Heart left ventricle (tissue), 16 donors: Measurements from ENCODE around the gene SPTBN2. TPM values are rescaled to one million over a fixed set of nuclear protein-coding genes. Genes with fewer than 3 reads are reported as not detected.

ENCODE experiments used
- ATAC-seq, 4 donors: fragments of 200-7000 bp; cut with Tn5 transposase; one replicate each; pipeline ENCODE4 v1.9.1; 2020 to 2022; ENCODE audit warnings: moderate library complexity in 4 of 4, mild to moderate bottlenecking in 3 of 4, moderate number of reproducible peaks in 1 of 4
- DNase-seq, 5 donors: peaks; one replicate each; pipeline ENCODE4 v3.0.0-alpha.2; 2020
- H3K27ac ChIP-seq, 12 donors: fragments of 200-600 bp; sonication (generic) in 4 of 12; one replicate each; pipeline versions ENCODE4 v1.5.0 to v1.8.0; 2016 to 2022; ENCODE audit warnings: mild to moderate bottlenecking in 2 of 12
- H3K27me3 ChIP-seq, 9 donors: fragments of 200-600 bp; sonication (generic) in 2 of 9; one replicate each; pipeline versions ENCODE4 v1.5.1 to v1.8.0; 2016 to 2022; ENCODE audit warnings: mild to moderate bottlenecking in 3 of 9
- H3K36me3 ChIP-seq, 9 donors: fragments of 200-600 bp; sonication (generic) in 2 of 9; one replicate each; pipeline versions ENCODE4 v1.5.0 to v1.8.0; 2018 to 2022; ENCODE audit warnings: mild to moderate bottlenecking in 2 of 9
- H3K4me1 ChIP-seq, 12 donors: fragments of 200-600 bp; sonication (generic) in 4 of 12; one replicate each; pipeline versions ENCODE4 v1.5.0 to v1.8.0; 2016 to 2022; ENCODE audit warnings: mild to moderate bottlenecking in 3 of 12
- H3K4me3 ChIP-seq, 12 donors: fragments of 200-600 bp; sonication (generic) in 4 of 12; one replicate each; pipeline versions ENCODE4 v1.5.0 to v1.8.0; 2017 to 2022; ENCODE audit warnings: mild to moderate bottlenecking in 9 of 12, moderate library complexity in 4 of 12
- H3K9me3 ChIP-seq, 12 donors: fragments of 200-600 bp; sonication (generic) in 4 of 12; one replicate each; pipeline versions ENCODE4 v1.5.0 to v1.8.0; 2016 to 2022; ENCODE audit warnings: mild to moderate bottlenecking in 1 of 12
- POLR2A ChIP-seq, 2 donors: fragments of 450-650 bp; IDR thresholded peaks; one replicate each; pipeline ENCODE4 v1.6.1; 2017; ENCODE audit warnings: antibody characterized with exemption in 2 of 2, mild to moderate bottlenecking in 2 of 2, moderate library complexity in 2 of 2
- WGBS, 4 donors: extraction: QIAGEN DNeasy Blood & Tissue Kit in 2 of 4; methylation state at CpG; one replicate each; pipeline versions ENCODE4 v1.1.5 to v1.1.7; 2013 to 2018; 5-methylcytosine and 5-hydroxymethylcytosine counted together
- intact Hi-C, 10 donors: fragments of 100-400 bp; cut with DNase I; formaldehyde crosslinking; loops; one replicate each; pipeline versions ENCODE4 v1.11.1 to v1.14.2; 2022
- polyA plus RNA-seq, 2 donors: library from polyadenylated mRNA; stranded (reverse); fragments of 200-250 nt; gene quantifications; one replicate each; pipeline ENCODE4 v1.2.3, GENCODE V29; 2013
- total RNA-seq, 9 donors: library from RNA; depleted of rRNA in 2 of 9; stranded (reverse); fragments of >200 nt in 2 of 9; fragmentation: NEBNext Ultra II Directional in 3 of 9; extraction: Animal tissue kit (Norgen Biotek cat#: 25700) in 3 of 9; gene quantifications; one replicate each; pipeline versions ENCODE4 v1.1.0 to v1.2.4, GENCODE V29; 2016 to 2023
- TF ChIP-seq, protein P1 (sequence below), 12 donors: fragments of 200-600 bp; sonication (generic) in 4 of 12; IDR thresholded peaks; one replicate each; pipeline versions ENCODE4 v1.5.0 to v1.8.0; 2018 to 2022; ENCODE audit warnings: antibody characterized with exemption in 12 of 12, mild to moderate bottlenecking in 5 of 12
- donor health status: ischemic (EF 13 %, LVEDD 7.1; RV severe dilation, severe dysfunction).
- donor health status: healthy with polysubstance abuse.
- donor health status: DM: no; HTN: yes; CAD: no.
- donor health status: DM: no; HTN: no; CAD: no.
- donor health status: ischemic (EF 25% LVEDD 6.9; RV normal size, moderate dysfunction).
- donor health status: ischemic (EF 25% LVEDD 5.7; RV mildly dilated, moderate dysfunction).
- donor health status: healthy.
- donor health status: DM: yes; HTN: yes; CAD: no.
- donor health status: ischemic (EF 35%, LVEDD 5.7; RV mildly dilated, moderate dysfunction).
- donor health status: nonischemic (EF 11% LVEDD 7.7; RV severe dilation, severe dysfunction).
- donor health status: DM: yes; HTN: yes; CAD: no.
- donor health status: PGD.
- donor health status: ischemic (EF 29% LVEDD 5.4; RV normal size, mild dysfunction).
- donor health status: nonischemic (EF 23%, LVEDD 6.1; RV moderate dilation, normal function).

SPTBN2 gene
- total and polyA plus RNA-seq, 11 donors: 0.30 to 3.1 (median 0.88) TPM

DNA sequence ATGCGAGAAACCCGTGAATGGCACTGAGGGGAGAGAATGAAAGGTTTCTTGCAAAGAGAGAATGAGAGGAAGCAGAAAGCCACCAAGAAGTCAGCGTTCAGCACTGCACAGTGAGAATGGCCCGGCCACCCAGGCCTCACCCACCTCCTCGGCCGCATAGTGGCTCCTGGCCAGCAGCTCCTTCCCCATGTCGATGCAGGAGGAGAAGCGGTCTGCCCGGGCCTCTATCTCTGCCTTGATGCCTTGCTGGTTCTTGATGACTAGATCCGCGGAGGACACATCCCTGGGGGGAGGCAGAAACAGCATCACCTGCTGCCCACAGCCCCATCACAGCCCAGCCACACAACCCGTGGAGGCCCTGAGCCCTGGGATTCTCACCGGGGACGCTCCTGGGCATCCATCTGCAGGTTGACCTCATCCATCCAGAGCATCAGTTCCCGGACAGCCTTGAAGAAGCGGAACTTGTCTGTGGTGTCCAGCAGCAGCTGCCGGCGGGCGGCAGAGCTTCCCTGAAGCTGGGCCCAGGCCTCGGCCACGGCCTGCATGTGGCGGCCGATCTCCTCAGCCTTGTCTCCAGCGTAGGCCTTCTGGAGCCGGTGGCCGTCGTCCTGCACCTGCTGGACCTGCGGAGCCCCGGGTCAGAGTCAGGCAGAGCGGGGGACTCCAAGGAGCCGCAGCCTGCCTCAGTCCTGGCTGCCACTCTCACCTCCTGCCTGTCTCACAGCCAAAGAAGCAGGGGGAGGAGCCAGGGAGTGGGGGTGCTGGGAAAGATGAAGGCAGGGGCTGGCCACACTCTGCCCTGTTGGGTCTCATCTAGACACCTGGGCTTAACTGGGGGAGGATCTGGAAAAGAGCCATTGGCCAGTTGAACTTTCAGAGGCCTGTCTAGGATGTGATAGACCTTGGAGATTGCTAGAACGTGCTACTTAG, 39.1 kb downstream of the SPTBN2 start:
- 87 to 94% (median 92%) methylated on average over 23 to 32 of the region's 32 CpGs for WGBS, 4 donors
- Histone ChIP-seq H3K4me1 (peaks cover 0 to 5% (median 0%) of the 10 kb centered on the region in 12 donors), H3K4me3 (no peak overlapping the region), H3K27me3 (no peaks in the 10 kb centered on the region), H3K36me3 (no peaks in the 10 kb centered on the region), H3K27ac (no peak overlapping the region), H3K9me3 (no peaks in the 10 kb centered on the region)
- ATAC-seq: no peak
- intact Hi-C loops: loop anchor here in 4 of 10 donors (5.0 kb wide), 3 partner anchors 192 to 382 kb away; no protein-coding TSS in a partner anchor
- no peak for DNase-seq
- TF ChIP-seq, protein P1, sequence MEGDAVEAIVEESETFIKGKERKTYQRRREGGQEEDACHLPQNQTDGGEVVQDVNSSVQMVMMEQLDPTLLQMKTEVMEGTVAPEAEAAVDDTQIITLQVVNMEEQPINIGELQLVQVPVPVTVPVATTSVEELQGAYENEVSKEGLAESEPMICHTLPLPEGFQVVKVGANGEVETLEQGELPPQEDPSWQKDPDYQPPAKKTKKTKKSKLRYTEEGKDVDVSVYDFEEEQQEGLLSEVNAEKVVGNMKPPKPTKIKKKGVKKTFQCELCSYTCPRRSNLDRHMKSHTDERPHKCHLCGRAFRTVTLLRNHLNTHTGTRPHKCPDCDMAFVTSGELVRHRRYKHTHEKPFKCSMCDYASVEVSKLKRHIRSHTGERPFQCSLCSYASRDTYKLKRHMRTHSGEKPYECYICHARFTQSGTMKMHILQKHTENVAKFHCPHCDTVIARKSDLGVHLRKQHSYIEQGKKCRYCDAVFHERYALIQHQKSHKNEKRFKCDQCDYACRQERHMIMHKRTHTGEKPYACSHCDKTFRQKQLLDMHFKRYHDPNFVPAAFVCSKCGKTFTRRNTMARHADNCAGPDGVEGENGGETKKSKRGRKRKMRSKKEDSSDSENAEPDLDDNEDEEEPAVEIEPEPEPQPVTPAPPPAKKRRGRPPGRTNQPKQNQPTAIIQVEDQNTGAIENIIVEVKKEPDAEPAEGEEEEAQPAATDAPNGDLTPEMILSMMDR (IDR thresholded peaks at IDR 0.05): no peak
- no peak for TF ChIP-seq POLR2A (IDR thresholded peaks at IDR 0.05)

DNA sequence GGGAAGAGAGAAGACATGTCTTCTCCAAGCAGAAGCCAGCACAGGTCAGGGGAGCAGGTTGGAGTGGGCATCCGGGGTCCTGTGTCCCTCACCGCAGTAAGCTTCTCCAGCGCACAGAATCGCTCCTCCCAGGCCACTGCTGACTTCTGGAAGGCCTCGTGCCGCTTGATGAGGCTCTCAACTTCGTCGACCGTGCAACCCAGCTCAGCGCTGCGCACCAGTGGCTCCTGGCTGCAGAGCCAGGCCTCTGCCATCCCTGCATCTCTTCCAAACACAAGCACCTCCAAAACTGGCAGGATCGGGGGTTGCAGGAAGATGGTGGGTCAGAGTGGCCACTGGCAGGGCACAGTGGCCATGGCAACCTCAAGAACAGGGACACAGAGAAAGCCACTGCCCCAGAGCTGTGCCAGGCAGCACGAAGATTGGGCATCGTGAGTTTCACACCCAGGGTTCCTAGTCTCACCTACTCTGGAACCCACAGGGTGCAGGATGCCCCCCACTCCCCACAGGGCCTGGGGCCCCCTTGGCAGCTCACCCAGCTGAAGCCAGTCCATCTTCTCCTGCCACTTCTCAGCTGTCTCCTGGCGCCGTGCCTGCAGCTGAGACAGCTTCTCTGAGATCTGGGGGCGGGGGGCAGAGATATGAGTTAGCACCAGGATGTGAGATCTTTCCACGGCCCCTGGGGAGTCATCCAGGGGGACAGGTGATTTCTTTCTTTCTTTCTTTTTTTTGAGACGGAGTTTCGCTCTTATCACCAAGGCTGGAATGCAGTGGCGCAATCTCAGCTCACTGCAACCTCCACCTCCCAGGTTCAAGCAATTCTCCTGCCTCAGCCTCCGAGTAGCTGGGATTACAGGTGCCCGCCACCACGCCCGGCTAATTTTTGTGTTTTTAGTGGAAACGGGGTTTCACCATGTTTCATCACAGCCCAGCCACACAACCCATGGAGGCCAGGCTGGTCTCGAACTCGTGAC, 40.2 kb downstream of the SPTBN2 start:
- TF ChIP-seq POLR2A (IDR thresholded peaks at IDR 0.05): no peak
- TF ChIP-seq, protein P1 (IDR thresholded peaks at IDR 0.05): no peak
- Histone ChIP-seq H3K9me3 (no peaks in the 10 kb centered on the region), H3K4me3 (no peak overlapping the region), H3K27ac (no peak overlapping the region), H3K4me1 (no peaks in the 10 kb centered on the region), H3K36me3 (no peaks in the 10 kb centered on the region), H3K27me3 (no peaks in the 10 kb centered on the region)
- no peak for DNase-seq
- WGBS, 4 donors: 83 to 87% (median 85%) methylated on average over 25 to 28 of the region's 28 CpGs
- no peak for ATAC-seq
- intact Hi-C loops: loop anchor here in 1 of 10 donors (5.0 kb wide), 1 partner anchor 282 kb away; no protein-coding TSS in a partner anchor

DNA sequence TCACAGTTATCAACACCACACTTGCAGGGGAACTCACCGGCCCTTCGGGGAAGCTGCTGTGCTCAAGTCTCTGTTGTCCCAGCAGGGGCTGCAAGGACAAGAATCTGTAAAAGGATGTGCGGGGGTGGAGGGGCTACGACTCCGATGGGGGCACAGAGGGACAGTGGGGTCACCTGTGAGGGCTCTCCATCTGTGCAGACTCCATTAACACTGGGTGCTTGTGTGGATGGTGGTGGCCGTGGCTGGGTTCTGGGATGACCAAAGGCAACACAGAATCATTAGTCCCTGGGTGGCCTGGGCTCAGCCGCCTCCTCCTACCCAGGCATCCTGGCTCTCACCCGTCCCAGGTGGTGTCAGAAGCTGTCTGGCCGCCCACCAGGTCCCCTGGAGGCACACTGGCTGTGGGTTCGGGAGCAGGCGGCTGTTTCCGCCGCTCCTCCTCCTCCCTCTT, 41.2 kb downstream of the SPTBN2 start:
- intact Hi-C loops: loop anchor here in 1 of 10 donors (5.0 kb wide), 1 partner anchor 281 kb away; no protein-coding TSS in a partner anchor
- Histone ChIP-seq H3K27ac (no peak overlapping the region), H3K36me3 (no peaks in the 10 kb centered on the region), H3K4me3 (no peak overlapping the region), H3K4me1 (no peaks in the 10 kb centered on the region), H3K9me3 (no peaks in the 10 kb centered on the region), H3K27me3 (no peaks in the 10 kb centered on the region)
- no peak for DNase-seq
- WGBS, 4 donors: 73 to 89% (median 77%) methylated on average over 10 to 13 of the region's 13 CpGs
- no peak for TF ChIP-seq POLR2A (IDR thresholded peaks at IDR 0.05)
- TF ChIP-seq, protein P1 (IDR thresholded peaks at IDR 0.05): no peak
- ATAC-seq: no peak
